ENCODE results near the gene PROSER2. TPM values are rescaled to one million over a fixed set of nuclear protein-coding genes. Genes with fewer than 3 reads are reported as not detected.

The PROSER2 gene
- total and polyA plus RNA-seq, 2 of the 13 experiments (the other 11 are each of a cell fraction or from before 2014, with no cell fraction given), result 6.9 to 7.7 TPM

DNA sequence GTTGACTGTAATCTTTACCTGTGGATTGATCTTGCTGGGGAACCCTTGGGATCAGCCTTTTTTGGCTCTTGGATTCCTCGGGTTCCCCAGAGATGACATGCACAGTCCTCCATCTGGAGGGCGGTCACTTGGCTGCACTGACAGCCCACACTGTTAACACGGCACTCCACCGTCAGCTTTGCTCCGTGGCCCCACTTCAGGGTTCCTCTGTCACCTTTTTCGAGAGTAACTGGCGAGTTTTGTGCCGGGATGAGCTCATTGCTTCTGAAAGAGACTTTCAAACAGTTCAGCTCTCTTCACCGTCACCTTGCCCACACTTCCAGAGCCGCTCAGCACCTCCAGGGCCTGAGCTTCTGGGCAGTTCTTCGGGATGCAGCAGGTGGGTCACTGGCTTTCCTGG is 42.4 kb downstream of the PROSER2 start:
- no peaks in the 10 kb centered on the region for H3K9me3 ChIP-seq (ENCODE audit: low read length)
- DNase-seq (ENCODE audit: low spot score) (no peak), FAIRE-seq (no peak), ATAC-seq (no peak)
- no peak overlapping the region for H3K4me2 ChIP-seq (ENCODE audit: low read depth, low read length)
- H3K27ac ChIP-seq (ENCODE audit: extremely low read length, insufficient read depth, low read length), result no peak overlapping the region
- POLR2A ChIA-PET, result no interaction called here
- intact Hi-C loops (cut with micrococcal nuclease; ENCODE audit: unreplicated experiment) (no loop called here), in situ Hi-C loops (cut with HindIII; ENCODE audit: extremely low pct_ligation_motif_present, low pct_unique_long_range_greater_than_20kb) (no loop called here)
- 89% methylated on average over 11 of the region's 11 CpGs for WGBS (ENCODE audit: low lambda C conversion rate)
- no peak for TF ChIP-seq SIN3B (IDR thresholded peaks at IDR 0.05; ENCODE audit: low read length)
- TF ChIP-seq KDM2A (CRISPR knock-in tag; IDR thresholded peaks at IDR 0.05; ENCODE audit: borderline replicate concordance, low read depth), result no peak
- no peak for TF ChIP-seq PRPF4 (IDR thresholded peaks at IDR 0.05; ENCODE audit: low read depth, low read length, poor library complexity, severe bottlenecking)
- no peak for TF ChIP-seq RFX1 (IDR thresholded peaks at IDR 0.05)
- TF ChIP-seq TMF1 (CRISPR knock-in tag; IDR thresholded peaks at IDR 0.05; ENCODE audit: low read depth), result no peak
- TF ChIP-seq SUZ12 (IDR thresholded peaks at IDR 0.05; ENCODE audit: low read depth, low read length), result no peak
- TF ChIP-seq, protein P1, sequence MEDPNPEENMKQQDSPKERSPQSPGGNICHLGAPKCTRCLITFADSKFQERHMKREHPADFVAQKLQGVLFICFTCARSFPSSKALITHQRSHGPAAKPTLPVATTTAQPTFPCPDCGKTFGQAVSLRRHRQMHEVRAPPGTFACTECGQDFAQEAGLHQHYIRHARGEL (CRISPR knock-in tag; IDR thresholded peaks at IDR 0.05), result no peak
- TF ChIP-seq DNMT1 (CRISPR knock-in tag; IDR thresholded peaks at IDR 0.05), result no peak
- no peak for TF ChIP-seq NR2F6 (IDR thresholded peaks at IDR 0.05)
- TF ChIP-seq NR2F6 (CRISPR knock-in tag; IDR thresholded peaks at IDR 0.05), result no peak
- no peak for TF ChIP-seq NFIB (CRISPR knock-in tag; IDR thresholded peaks at IDR 0.05; ENCODE audit: borderline replicate concordance)
- TF ChIP-seq GLI4 (CRISPR knock-in tag; IDR thresholded peaks at IDR 0.05; ENCODE audit: borderline replicate concordance), result no peak
- TF ChIP-seq ZNF720 (CRISPR knock-in tag; IDR thresholded peaks at IDR 0.05), result no peak
- TF ChIP-seq GATAD2A (CRISPR knock-in tag; IDR thresholded peaks at IDR 0.05), result no peak
- no peak for TF ChIP-seq ZNF121 (CRISPR knock-in tag; IDR thresholded peaks at IDR 0.05)
- TF ChIP-seq, protein P2, sequence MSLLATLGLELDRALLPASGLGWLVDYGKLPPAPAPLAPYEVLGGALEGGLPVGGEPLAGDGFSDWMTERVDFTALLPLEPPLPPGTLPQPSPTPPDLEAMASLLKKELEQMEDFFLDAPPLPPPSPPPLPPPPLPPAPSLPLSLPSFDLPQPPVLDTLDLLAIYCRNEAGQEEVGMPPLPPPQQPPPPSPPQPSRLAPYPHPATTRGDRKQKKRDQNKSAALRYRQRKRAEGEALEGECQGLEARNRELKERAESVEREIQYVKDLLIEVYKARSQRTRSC (CRISPR knock-in tag; IDR thresholded peaks at IDR 0.05; ENCODE audit: low read depth), result no peak
- TF ChIP-seq ZNF441 (CRISPR knock-in tag; IDR thresholded peaks at IDR 0.05; ENCODE audit: borderline replicate concordance), result no peak
- TF ChIP-seq ZNF138 (CRISPR knock-in tag; IDR thresholded peaks at IDR 0.05; ENCODE audit: low read depth), result no peak
- no peak for TF ChIP-seq TEAD3 (CRISPR knock-in tag; optimal IDR thresholded peaks at IDR 0.05; ENCODE audit: borderline replicate concordance)
- no peak for TF ChIP-seq NR2C2 (CRISPR knock-in tag; IDR thresholded peaks at IDR 0.05; ENCODE audit: borderline replicate concordance)
- H3K36me3 ChIP-seq (replicated peaks in 1 of 2; ENCODE audit: control insufficient read depth in 1 of 2, insufficient read depth in 2 of 2, low read length in 2 of 2), result peaks cover 16 to 63% of the 10 kb centered on the region in 2 experiments
- H2AFZ ChIP-seq (ENCODE audit: low read length), result no peak overlapping the region
- peaks cover 2% of the 10 kb centered on the region for H3K79me2 ChIP-seq (ENCODE audit: insufficient read depth, low read length)
- H3K4me1 ChIP-seq (ENCODE audit: insufficient read depth, low read length), result no peaks in the 10 kb centered on the region
- H4K20me1 ChIP-seq (ENCODE audit: insufficient read depth, low read length), result no peaks in the 10 kb centered on the region
- CTCF ChIA-PET (ENCODE audit: low intra/inter-chr PET ratio, low total read pairs), result no interaction called here
- BruUV-seq (replicated peaks), result no TSS peak
- H3K4me3 ChIP-seq (replicated peaks in 1 of 3; ENCODE audit: insufficient read depth in 1 of 3, low read depth in 2 of 3, low read length in 3 of 3), result no peak overlapping the region
- no peaks in the 10 kb centered on the region for H3K27me3 ChIP-seq (ENCODE audit: control insufficient read depth in 1 of 2, insufficient read depth in 2 of 2, low read length in 2 of 2)
- H3K9ac ChIP-seq (ENCODE audit: insufficient read depth, low read depth, low read length), result no peak overlapping the region

Measured in HepG2 (cell line).